GM18861 (cell line): Measurements from ENCODE around the gene ILRUN.
"Not testable (repeated sequence)": the region's sequence is repeated elsewhere in the genome, so short reads cannot be mapped to it uniquely, and the experiment has no call there.

ENCODE experiments used
- ATAC-seq: cut with Tn5 transposase; IDR thresholded peaks from one replicate; pipeline ENCODE4 v1.9.1; 2021; ENCODE audit not compliant: unreplicated experiment

Gene ILRUN

GRCh38 chr6:34696739-34697543, at the start of gene ILRUN:
ILRUN (minus strand) TSS chr6:34696767; CDS start chr6:34696603, 164 bp downstream.
- ATAC-seq: peak; percentile 43

- no peak for ATAC-seq
Observed at GRCh38 chr6:34745277-34746103, 48.9 kb upstream of the ILRUN start.

- ATAC-seq: not testable (repeated sequence)
Observed at GRCh38 chr6:34744294-34744647, 47.7 kb upstream of the ILRUN start.

DNA sequence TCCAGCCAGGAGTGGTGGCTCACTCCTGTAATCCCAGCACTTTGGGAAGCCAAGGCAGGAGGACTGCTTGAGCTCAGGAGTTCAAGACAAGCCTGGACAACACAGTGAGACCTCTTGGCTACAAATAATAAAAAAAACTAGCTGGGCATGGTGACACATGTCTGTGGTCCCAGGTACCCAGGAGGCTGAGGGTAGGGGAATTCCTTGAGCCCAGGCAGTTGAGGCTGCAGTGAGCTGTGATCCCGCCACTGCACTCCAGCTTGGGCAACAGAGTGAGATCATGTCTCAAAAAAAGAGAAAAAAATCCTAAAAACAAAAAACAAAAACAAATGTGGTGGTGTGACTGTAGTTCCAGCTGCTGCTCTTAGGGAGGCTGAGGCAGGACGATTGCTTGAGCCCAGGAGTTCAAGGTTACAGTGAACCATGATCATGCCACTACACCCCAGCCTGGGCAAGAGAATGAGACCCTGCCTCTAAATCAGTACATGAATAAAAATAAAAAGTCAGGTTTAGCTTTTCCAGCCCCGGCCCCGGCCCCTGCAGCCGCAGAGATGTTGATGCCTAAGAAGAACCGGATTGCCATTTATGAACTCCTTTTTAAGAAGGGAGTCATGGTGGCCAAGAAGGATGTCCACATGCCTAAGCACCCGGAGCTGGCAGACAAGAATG, 47.2 kb upstream of the ILRUN start:
- ATAC-seq: no peak

DNA sequence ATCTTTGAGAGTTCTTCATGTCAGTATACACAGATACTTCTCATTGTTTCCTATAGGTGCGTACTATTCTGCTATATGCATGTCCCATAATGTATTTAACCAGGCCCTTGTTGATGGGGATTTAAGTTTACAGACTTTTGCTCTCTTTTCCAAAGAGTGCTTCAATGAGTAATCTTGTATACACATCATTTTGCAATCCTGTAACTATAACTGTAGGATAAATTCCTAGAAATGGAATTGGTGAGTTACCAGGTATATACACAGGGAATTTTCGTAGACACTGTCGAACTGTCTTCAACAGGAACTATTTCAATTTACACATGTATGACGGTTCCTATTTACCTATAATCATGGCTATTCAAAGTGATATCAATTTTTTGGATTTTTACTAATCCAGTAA, 45.5 kb upstream of the ILRUN start:
- ATAC-seq: no peak

DNA sequence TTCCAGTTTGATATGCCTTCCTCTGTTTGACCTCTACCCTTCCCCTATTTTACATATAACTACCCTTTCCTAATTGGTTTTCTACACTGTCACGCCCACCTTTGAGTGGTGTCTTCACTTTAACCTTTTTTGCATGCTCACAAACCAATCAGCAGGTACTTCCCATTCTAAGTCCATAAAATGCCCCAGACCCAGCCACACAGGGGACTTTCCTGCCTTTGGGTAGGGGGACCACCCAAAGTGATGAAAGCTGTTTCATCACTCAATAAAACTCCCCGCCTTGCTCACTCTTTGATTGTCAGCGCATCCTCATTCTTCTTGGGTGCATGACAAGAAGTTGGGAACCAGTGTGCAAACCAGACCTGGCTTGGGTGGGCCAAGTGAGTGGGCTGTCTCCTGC, 40.3 kb upstream of the ILRUN start:
- ATAC-seq: no peak

GRCh38 chr6:34731393-34732060, 35.0 kb upstream of the ILRUN start:
- no peak for ATAC-seq

GRCh38 chr6:34729631-34730470, 33.3 kb upstream of the ILRUN start:
- no peak for ATAC-seq

DNA sequence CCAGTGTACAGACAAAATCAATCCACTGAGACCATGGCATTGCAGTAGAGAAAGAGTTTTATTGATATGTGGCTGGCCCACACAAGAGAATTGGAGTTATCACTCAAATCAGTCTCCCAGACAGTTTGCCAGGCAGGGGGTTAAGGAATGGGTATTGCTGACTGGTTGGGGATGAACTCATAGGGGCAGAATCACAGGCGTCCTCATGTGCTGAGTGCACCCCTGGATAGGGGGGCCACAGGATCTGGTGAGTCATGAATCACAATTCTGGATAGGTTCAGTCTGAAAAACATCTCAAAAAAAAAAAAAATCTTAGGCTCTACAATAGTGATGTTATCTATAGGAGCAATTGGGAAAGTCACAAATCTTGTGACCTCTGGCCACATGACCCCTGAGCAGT, 29.5 kb upstream of the ILRUN start:
- no peak for ATAC-seq

GRCh38 chr6:34723203-34723602, 26.6 kb upstream of the ILRUN start:
- no peak for ATAC-seq

DNA sequence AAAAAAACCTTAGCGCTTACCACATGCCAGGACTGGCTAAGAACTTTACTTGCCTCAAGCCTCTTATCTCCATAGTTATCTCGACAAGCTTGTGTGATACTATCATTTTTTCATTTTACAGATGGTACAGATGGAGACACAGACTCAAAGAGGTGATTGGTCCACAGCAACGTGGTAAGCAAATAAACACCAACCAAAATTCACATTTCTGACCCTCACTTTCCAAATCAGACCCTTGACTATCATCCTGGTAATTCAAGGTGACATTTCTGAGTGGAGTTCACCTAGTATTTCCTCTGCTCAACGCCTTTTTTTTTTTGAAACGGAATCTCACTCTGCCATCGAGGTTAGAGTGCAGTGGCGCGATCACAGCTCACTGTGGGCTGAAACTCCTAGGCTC, 25.9 kb upstream of the ILRUN start:
- ATAC-seq: no peak

DNA sequence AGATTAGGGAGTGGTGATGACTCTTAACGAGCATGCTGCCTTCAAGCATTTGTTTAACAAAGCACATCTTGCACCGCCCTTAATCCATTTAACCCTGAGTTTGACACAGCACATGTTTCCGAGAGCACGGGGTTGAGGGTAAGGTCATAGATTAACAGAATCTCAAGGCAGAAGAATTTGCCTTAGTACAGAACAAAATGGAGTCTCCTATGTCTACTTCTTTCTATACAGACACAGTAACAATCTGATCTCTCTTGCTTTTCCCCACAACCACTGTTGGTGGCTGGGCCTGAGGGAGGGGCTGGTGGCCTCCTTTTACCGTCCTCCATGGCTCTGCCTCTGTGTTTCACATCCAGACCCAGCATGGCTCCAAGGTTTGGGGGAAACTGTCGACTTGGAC, 23.6 kb upstream of the ILRUN start:
- ATAC-seq: not testable (repeated sequence)

DNA sequence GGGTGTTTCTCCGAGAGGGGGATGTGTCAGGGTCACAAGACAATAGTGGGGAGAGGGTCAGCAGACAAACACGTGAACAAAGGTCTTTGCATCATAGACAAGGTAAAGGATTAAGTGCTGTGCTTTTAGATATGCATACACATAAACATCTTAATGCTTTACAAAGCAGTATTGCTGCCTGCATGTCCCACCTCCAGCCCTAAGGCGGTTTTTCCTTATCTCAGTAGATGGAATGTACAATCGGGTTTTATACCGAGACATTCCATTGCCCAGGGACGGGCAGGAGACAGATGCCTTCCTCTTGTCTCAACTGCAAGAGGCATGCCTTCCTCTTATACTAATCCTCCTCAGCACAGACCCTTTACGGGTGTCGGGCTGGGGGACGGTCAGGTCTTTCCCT, 23.1 kb upstream of the ILRUN start:
- not testable (repeated sequence) for ATAC-seq

DNA sequence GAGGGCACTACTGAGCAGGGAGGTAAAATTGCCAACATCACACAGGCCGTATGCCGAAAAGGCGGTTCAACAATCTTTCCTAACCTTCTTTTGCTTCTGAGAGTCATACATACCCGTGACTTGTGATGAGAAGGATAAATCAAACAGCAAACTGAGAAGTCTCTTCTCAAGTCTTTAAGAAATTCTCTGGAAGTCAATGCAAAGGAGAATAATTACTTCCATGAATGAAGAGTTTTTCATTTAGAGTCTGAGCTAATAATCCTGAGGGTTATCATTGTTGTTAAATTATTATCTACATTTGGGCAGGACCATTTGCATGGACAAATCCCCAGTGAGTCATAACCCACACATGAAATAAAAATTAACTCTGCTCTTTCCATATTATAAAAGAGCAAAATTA, 22.4 kb upstream of the ILRUN start:
- ATAC-seq: no peak

- no peak for ATAC-seq
Observed at GRCh38 chr6:34717466-34717865, 20.9 kb upstream of the ILRUN start.

DNA sequence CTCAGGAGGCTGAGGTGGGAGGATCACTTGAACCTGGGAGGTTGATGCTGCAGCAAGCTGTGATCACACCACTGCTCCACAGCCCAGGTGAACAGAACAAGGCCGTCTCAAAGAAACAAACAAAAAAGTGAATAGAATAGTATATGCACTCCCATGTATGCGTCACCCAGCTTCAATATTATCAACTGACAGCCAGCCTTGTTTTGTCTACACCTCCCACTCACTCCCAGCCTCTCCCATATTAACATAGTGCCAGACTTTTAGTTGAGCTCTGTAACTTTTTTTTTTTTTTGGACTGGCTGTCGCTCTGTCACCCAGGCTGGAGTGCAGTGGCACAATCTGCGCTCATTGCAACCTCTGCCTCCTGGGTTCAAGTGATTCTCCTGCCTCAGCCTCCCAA, 18.1 kb upstream of the ILRUN start:
- no peak for ATAC-seq

GRCh38 chr6:34712881-34713280, 16.3 kb upstream of the ILRUN start:
- not testable (repeated sequence) for ATAC-seq

DNA sequence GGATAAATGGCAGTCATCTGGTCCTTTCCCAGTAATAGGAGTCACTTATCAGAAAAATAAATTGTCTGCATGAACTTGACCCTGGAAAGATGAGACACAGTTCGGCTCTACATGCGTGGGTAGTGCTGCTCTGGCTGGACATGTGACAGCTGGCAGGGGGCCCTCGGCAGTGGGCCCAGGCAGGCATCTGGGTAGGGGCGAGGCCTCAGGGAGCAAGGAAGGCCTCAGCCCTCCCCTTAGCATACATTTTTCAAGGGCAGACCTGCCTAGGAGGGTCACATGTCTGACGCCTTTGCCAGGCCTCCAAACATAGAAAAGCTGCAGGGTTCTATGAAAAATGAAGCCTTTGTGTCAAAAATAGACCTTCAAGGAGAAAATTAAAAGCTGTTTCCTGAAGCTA, 12.8 kb upstream of the ILRUN start:
- ATAC-seq: no peak

DNA sequence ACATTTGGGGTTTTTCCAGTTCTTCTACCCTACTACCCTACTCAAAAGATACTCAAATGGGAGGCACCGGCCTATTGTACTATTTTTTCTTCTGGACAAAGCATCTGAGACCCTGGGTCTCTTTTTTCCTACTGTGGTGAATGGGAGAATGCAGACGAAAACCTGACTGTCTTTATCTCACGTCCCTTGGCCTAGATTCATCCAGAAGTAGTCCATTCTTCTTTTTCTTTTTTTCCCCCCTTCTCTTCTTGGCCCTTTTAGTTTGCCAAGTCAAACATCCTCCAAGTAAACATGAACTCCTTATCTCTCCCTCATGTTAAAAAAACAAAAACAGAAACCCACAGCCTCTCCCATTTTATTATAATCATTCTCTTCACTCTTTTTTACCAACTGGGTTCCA, 8.7 kb upstream of the ILRUN start:
- ATAC-seq: no peak

GRCh38 chr6:34701199-34701598, 4.6 kb upstream of the ILRUN start:
- ATAC-seq: no peak
